HL-60 (cell line): ENCODE results near the gene ZNF490.

ENCODE experiments used
- CTCF ChIP-seq: IDR thresholded peaks from one replicate; pipeline ENCODE4 v1.5.1; 2011; ENCODE audit warnings: low read length, control low read depth, inconsistent platforms; ENCODE audit not compliant: insufficient read depth
- GABPA ChIP-seq: IDR thresholded peaks from 2 replicates; pipeline ENCODE4 v1.6.1; 2012; ENCODE audit warnings: low read depth
- SPI1 ChIP-seq: IDR thresholded peaks from 2 replicates; pipeline ENCODE4 v1.6.1; 2012; ENCODE audit warnings: low read depth, mild to moderate bottlenecking, borderline replicate concordance

- TF ChIP-seq CTCF: no peak
- no peak for TF ChIP-seq SPI1
- no peak for TF ChIP-seq GABPA
Observed at GRCh38 chr19:12545267-12545666, 65.3 kb downstream of the ZNF490 start.
